Progenitor cell of endocrine pancreas (in vitro differentiated cells): ENCODE measurements around the gene PICALM. TPM values are rescaled to one million over a fixed set of nuclear protein-coding genes. Genes with fewer than 3 reads are reported as not detected.
A peak's percentile ranks its signal among the peaks of the same experiment; 100 is the strongest.

Experiments used
- DNase-seq: peaks from one replicate; pipeline ENCODE4 v3.0.0; 2021; ENCODE audit warnings: low spot score; ENCODE audit not compliant: unreplicated experiment
- H3K27ac Mint-ChIP-seq: 2 replicates; pipeline ENCODE4 v1.8.0; 2021; ENCODE audit warnings: mild to moderate bottlenecking, moderate library complexity, mixed read lengths
- H3K27me3 Mint-ChIP-seq: 2 replicates; pipeline ENCODE4 v1.8.0; 2021; ENCODE audit warnings: mixed read lengths
- H3K36me3 Mint-ChIP-seq: 2 replicates; pipeline ENCODE4 v1.8.0; 2022; ENCODE audit warnings: mixed read lengths; ENCODE audit not compliant: insufficient read depth
- H3K4me1 Mint-ChIP-seq: 2 replicates; pipeline ENCODE4 v1.8.0; 2021; ENCODE audit warnings: low read depth, mixed read lengths
- H3K4me3 Mint-ChIP-seq: 2 replicates; pipeline ENCODE4 v1.8.0; 2021; ENCODE audit warnings: low read depth, mild to moderate bottlenecking, moderate library complexity, mixed read lengths
- H3K9me3 Mint-ChIP-seq: 2 replicates; pipeline ENCODE4 v1.8.0; 2021; ENCODE audit warnings: low read depth, mixed read lengths
- CTCF ChIP-seq: fragments of 200-600 bp; sonication (generic); IDR thresholded peaks from one replicate; pipeline ENCODE4 v1.5.0; 2021; ENCODE audit warnings: antibody characterized with exemption, mild to moderate bottlenecking; ENCODE audit not compliant: unreplicated experiment
- total RNA-seq: library from RNA; stranded (reverse); gene quantifications from 2 replicates; pipeline ENCODE4 v1.2.1, GENCODE V29; 2021

PICALM gene
- total RNA-seq, 1 donor from 2014 or later: 133 TPM

- Mint-ChIP-seq H3K9me3 (peaks cover 11% of the 10 kb centered on the region), H3K36me3 (peaks cover 11% of the 10 kb centered on the region)
Measured at GRCh38 chr11:85950317-85951048, 118.4 kb downstream of the PICALM start.

GRCh38 chr11:85949798-85950197 is 119.1 kb downstream of the PICALM start:
- peaks cover 9% of the 10 kb centered on the region for H3K36me3 Mint-ChIP-seq
- peaks cover 3% of the 10 kb centered on the region for H3K4me1 Mint-ChIP-seq
- no peak overlapping the region for H3K4me3 Mint-ChIP-seq
- no peak overlapping the region for H3K27ac Mint-ChIP-seq
- no peaks in the 10 kb centered on the region for H3K27me3 Mint-ChIP-seq
- DNase-seq: no peak
- no peak for TF ChIP-seq CTCF
- peaks cover 17% of the 10 kb centered on the region for H3K9me3 Mint-ChIP-seq

More at GRCh38 chr11:85950317-85951048, 118.4 kb downstream of the PICALM start:
- Mint-ChIP-seq H3K4me1 (peaks cover 3% of the 10 kb centered on the region), H3K27ac (no peak overlapping the region), H3K27me3 (no peaks in the 10 kb centered on the region), H3K4me3 (no peak overlapping the region)
- no peak for TF ChIP-seq CTCF
- DNase-seq: no peak

- Mint-ChIP-seq H3K36me3 (peaks cover 4% of the 10 kb centered on the region), H3K27me3 (no peaks in the 10 kb centered on the region), H3K27ac (peak overlapping the region; percentile 88), H3K4me3 (no peak overlapping the region), H3K9me3 (peaks cover 17% of the 10 kb centered on the region), H3K4me1 (peaks cover 3% of the 10 kb centered on the region)
- no peak for TF ChIP-seq CTCF
- DNase-seq: no peak
Measured at GRCh38 chr11:85948884-85949283, 120.0 kb downstream of the PICALM start.

- Mint-ChIP-seq H3K4me1 (peaks cover 3% of the 10 kb centered on the region), H3K4me3 (no peak overlapping the region), H3K27me3 (no peaks in the 10 kb centered on the region), H3K27ac (no peak overlapping the region), H3K9me3 (peaks cover 12% of the 10 kb centered on the region), H3K36me3 (peaks cover 1% of the 10 kb centered on the region)
- DNase-seq: no peak
- no peak for TF ChIP-seq CTCF
Measured at GRCh38 chr11:85947431-85948272, 121.2 kb downstream of the PICALM start.

GRCh38 chr11:85946221-85946620 is 122.7 kb downstream of the PICALM start:
- H3K27ac Mint-ChIP-seq: no peak overlapping the region
- no peak overlapping the region for H3K4me3 Mint-ChIP-seq
- H3K9me3 Mint-ChIP-seq: peaks cover 10% of the 10 kb centered on the region
- DNase-seq: no peak
- no peak for TF ChIP-seq CTCF
- no peaks in the 10 kb centered on the region for H3K27me3 Mint-ChIP-seq
- peaks cover 3% of the 10 kb centered on the region for H3K4me1 Mint-ChIP-seq
- H3K36me3 Mint-ChIP-seq: peaks cover 1% of the 10 kb centered on the region
